HAP-1 (cell line): ENCODE measurements around the gene C21orf58.

Source experiments
- DNase-seq, 2 experiments: peaks; one replicate each; pipeline ENCODE4 v3.0.0-alpha.2; 2016 to 2020; ENCODE audit warnings: low spot score in 2 of 2
- H3K27me3 ChIP-seq: fragments of 250-450 bp; sonication (Bioruptor Pico); 2 replicates; pipeline ENCODE4 v1.5.1; 2020; ENCODE audit warnings: low read depth, mild to moderate bottlenecking, moderate library complexity
- H3K36me3 ChIP-seq: fragments of 250-450 bp; sonication (Bioruptor Pico); replicated peaks from 2 replicates; pipeline ENCODE4 v1.5.1; 2020; ENCODE audit warnings: mild to moderate bottlenecking
- H3K4me1 ChIP-seq: fragments of 250-450 bp; sonication (Bioruptor Pico); 2 replicates; pipeline ENCODE4 v1.5.1; 2020; ENCODE audit warnings: mild to moderate bottlenecking
- H3K4me3 ChIP-seq: fragments of 250-450 bp; sonication (Bioruptor Pico); 2 replicates; pipeline ENCODE4 v1.5.1; 2020; ENCODE audit warnings: mild to moderate bottlenecking, moderate library complexity
- H3K9me3 ChIP-seq: fragments of 250-450 bp; sonication (Bioruptor Pico); 2 replicates; pipeline ENCODE4 v1.5.1; 2020; ENCODE audit warnings: mild to moderate bottlenecking, moderate library complexity
- in situ Hi-C: fragments of 300-500 bp; cut with MboI; formaldehyde crosslinking; loops from 3 replicates; pipeline ENCODE4 v1.14.3; 2020; ENCODE audit warnings: low sequenced_read_pairs, inconsistent platforms, mixed read lengths

Gene C21orf58

DNA sequence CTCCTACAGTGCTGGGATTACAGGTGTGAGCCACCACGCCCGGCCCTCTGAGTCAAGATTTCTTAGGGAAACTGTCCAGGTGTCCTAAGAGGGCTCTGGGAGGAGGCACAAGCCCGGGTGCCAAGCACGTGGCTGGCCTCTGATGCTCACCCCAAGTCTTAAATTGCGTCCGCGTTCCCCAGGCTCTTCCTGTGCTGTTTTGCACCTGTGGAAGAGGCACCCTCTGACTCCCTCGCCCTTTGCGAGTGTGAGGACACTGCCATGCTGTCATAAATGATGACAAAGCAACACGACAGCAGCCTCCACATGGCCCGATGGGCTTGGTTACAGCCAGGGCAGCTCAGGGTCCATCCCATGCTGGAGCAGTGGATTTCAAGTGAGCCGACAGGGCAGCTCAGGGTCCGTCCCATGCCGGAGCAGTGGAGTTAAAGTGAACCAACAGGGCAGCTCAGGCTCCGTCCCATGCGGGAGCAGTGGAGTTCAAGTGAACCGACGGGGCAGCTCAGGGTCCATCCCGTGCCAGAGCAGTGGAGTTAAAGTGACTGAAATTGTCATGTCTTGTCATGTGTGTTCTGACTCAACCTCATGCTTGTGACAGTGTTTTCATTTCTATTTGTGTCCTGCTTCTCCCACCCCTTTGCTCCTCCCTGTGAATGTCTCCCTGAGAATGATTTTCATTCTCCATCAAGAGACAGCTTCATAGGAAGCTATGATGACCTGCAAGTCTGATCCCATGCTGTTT lies 34.2 kb upstream of the C21orf58 start:
- no peaks in the 10 kb centered on the region for H3K9me3 ChIP-seq
- no peak overlapping the region for H3K4me3 ChIP-seq
- H3K4me1 ChIP-seq: no peaks in the 10 kb centered on the region
- H3K27me3 ChIP-seq: no peaks in the 10 kb centered on the region
- in situ Hi-C loops: no loop called here
- no peak for DNase-seq
- H3K36me3 ChIP-seq: peaks cover 57% of the 10 kb centered on the region

DNA sequence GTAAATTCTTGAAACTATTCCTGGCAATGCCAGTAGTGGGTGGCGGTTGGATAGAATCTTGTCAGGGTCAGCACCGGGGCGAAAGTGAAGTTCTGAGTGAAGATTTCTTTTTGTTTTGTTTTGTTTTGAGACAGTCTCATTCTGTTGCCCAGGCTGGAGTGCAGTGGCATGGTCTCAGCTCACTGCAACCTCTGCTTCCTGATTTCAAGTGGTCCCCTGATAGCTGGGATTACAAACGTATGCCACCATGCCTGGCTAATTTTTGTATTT lies 33.6 kb upstream of the C21orf58 start:
- in situ Hi-C loops: no loop called here
- no peak for DNase-seq
- no peaks in the 10 kb centered on the region for H3K9me3 ChIP-seq
- no peak overlapping the region for H3K4me3 ChIP-seq
- no peaks in the 10 kb centered on the region for H3K27me3 ChIP-seq
- H3K4me1 ChIP-seq: no peaks in the 10 kb centered on the region
- peaks cover 61% of the 10 kb centered on the region for H3K36me3 ChIP-seq

DNA sequence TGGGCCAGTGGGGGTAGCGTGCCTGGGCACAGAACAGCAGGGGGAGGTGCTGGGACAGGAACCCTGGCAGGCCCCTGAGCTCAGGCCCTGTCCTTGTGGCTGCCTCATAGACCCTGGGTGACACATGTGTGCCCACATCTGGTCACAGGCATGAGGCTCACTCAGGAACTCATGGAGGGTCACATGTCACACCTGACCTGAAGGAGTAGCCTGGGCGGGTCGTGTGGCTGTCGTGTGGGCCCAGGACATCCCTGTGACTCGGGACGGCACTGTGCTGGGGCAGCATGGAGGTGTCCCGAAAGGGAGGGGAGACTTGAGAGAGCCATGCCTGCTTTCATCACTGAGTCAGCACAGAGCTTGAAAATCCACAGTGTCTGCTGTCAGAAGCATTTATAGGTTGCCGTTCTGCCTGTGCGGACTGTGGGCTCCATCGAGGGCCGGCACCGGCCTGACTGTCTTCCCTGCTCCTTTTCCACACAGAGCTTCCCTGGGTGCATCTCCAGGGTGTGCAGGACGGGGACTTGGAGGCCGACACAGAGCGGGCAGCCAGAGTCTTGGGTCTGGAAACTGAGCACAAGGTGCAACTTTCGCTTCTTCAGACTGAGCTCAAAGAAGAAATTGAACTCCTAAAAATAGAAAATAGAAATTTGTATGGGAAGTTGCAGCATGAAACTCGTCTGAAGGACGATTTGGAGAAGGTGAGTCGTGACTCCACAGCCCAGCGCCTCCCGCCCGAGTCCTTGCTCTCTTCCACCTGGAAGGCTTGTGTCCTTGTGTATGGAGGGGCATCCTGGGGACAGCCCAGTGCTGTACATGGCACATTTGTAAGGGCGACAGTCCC lies 33.0 kb upstream of the C21orf58 start:
- in situ Hi-C loops: no loop called here
- no peak overlapping the region for H3K4me3 ChIP-seq
- no peaks in the 10 kb centered on the region for H3K4me1 ChIP-seq
- H3K9me3 ChIP-seq: no peaks in the 10 kb centered on the region
- peaks cover 62% of the 10 kb centered on the region for H3K36me3 ChIP-seq
- no peaks in the 10 kb centered on the region for H3K27me3 ChIP-seq
- DNase-seq: no peak

DNA sequence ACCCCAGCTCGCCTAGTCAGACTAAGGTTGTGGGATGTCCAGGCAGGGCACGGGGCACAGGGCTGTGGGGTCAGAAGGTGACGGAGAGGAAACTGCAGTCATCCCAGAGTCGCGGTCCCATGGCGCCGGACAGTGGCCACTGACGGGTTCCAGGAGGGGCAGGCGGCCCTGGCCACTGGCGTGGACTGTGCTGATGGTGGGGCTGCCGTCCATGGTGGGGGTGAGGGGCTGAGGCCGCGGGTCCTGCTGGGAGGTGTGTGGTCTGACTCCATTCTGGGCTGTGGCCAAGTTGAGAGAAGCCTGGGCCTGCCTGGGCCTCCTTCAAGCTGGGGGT lies 32.3 kb upstream of the C21orf58 start:
- no peak for DNase-seq
- peaks cover 59% of the 10 kb centered on the region for H3K36me3 ChIP-seq
- no peak overlapping the region for H3K4me3 ChIP-seq
- H3K9me3 ChIP-seq: no peaks in the 10 kb centered on the region
- no peaks in the 10 kb centered on the region for H3K4me1 ChIP-seq
- no peaks in the 10 kb centered on the region for H3K27me3 ChIP-seq
- in situ Hi-C loops: no loop called here

DNA sequence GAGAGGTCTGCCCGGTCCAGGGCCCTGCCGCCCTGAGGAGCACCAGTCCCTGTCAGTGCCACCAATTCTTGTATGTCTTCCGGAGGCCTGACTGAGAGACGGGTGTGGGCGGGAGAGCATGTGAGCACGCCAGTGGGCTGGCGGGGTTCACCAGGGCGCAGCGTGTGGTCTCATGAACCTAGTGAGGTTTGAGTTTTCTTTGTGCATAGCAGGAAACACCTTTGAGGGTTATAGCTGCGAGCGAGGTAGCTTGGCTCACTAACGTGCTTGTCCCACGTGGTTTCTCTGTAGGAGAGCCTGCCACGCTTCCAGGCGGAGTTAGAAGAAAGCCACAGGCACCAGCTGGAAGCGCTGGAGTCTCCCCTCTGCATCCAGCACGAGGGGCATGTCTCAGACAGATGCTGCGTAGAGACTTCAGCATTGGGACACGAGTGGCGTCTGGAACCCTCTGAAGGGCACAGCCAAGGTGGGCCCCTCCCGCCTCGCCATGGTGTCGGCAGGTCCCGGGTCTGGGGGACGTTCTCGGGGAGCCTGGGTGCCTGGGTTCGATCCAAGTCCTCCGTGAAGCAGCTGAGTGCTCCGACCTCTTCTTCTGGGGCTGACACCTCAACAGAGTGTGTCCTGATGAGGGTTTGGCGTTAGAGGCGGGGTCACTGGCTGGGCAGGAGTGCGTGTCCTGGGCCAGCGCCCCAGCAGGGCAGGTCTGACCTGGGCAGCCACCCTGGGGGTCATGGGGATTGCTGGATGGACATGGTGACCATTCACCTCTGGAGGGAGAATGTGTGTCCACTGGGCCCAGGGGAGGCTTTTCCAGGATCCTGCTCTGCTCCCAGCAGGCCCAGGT lies 31.7 kb upstream of the C21orf58 start:
- H3K9me3 ChIP-seq: no peaks in the 10 kb centered on the region
- H3K4me3 ChIP-seq: no peak overlapping the region
- peaks cover 60% of the 10 kb centered on the region for H3K36me3 ChIP-seq
- no peaks in the 10 kb centered on the region for H3K27me3 ChIP-seq
- in situ Hi-C loops: no loop called here
- no peaks in the 10 kb centered on the region for H3K4me1 ChIP-seq
- DNase-seq: no peak

DNA sequence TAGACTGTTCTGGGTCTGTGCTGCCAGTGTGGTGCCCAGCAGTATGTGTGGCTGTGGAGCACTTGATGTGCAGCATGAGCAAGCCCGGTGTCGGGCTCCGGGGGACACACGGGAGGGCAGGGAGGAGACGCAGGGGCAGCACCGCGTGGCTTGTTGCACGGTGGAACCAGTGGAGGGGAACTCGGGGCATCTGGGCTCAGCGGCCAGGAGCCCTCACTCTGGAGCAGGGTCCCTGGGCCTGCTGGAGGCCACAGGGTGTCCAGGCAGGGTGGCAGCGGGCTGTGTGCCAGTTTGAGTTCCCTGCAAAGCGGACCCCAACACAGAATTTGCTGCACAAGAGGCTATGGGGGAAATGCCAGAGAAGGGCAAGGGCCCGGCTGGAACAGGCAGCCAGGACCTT lies 30.8 kb upstream of the C21orf58 start:
- Histone ChIP-seq H3K36me3 (peaks cover 69% of the 10 kb centered on the region), H3K4me3 (no peak overlapping the region), H3K4me1 (no peaks in the 10 kb centered on the region), H3K27me3 (no peaks in the 10 kb centered on the region), H3K9me3 (no peaks in the 10 kb centered on the region)
- in situ Hi-C loops: no loop called here
- DNase-seq: no peak

DNA sequence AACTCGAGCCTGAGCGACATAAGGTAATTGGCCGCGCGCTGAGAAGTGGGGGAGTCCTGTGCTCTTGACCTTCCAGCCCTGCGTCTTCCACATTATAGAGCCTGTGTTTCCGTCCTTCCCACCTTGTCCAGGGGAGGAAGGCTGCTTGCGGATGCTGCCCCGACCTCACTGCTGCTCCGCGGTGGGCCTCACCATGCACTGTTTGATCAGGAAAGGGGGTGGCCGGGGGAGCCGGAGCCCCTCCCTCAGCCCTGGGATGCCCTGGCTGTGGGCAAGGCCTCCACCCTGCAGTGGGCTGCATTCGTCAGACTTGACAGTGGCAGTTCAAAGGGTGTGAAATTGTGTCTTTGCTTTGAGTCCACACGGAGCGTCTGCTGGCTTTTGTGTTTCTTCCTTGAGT lies 30.4 kb upstream of the C21orf58 start:
- H3K4me1 ChIP-seq: no peaks in the 10 kb centered on the region
- no peak for DNase-seq
- in situ Hi-C loops: no loop called here
- H3K4me3 ChIP-seq: no peak overlapping the region
- peaks cover 73% of the 10 kb centered on the region for H3K36me3 ChIP-seq
- no peaks in the 10 kb centered on the region for H3K9me3 ChIP-seq
- H3K27me3 ChIP-seq: no peaks in the 10 kb centered on the region

DNA sequence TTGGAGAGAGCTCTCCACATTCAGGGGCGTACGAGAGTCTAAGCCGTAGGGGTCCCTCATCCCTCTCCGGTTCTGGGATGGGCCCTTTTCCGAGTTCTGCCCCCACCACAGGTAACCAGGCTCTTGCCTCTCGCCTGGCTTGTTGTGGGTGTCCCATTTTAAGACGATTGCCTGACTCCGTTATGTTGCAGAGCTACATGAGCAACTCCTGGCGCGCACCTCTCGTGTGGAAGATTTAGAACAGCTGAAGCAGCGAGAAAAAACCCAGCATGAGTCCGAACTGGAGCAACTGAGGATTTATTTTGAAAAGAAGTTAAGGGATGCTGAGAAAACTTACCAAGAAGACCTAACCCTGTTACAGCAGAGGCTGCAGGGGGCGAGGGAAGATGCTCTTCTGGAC lies 29.2 kb upstream of the C21orf58 start:
- Histone ChIP-seq H3K9me3 (no peaks in the 10 kb centered on the region), H3K4me3 (no peak overlapping the region), H3K4me1 (no peaks in the 10 kb centered on the region), H3K36me3 (peaks cover 74% of the 10 kb centered on the region), H3K27me3 (no peaks in the 10 kb centered on the region)
- in situ Hi-C loops: no loop called here
- DNase-seq: no peak

DNA sequence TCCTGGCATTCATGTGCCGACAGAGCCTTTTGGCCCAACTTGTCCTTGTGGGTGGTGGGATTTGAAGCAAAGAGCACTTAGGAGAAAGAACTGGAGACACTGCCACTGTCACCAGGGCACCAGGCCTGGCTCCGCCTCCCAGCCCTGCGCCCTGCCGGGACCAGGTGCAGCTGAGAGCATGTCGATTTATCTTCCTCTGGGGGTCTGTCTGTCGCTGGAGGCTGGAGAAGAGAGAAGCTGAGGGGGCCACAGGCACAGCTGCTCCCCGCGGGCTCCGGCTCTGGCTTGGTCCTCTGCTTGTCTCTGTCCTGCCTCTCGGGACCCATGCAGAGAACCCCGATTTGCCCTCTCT lies 28.5 kb upstream of the C21orf58 start:
- H3K4me3 ChIP-seq: no peak overlapping the region
- H3K4me1 ChIP-seq: no peaks in the 10 kb centered on the region
- DNase-seq: no peak
- peaks cover 77% of the 10 kb centered on the region for H3K36me3 ChIP-seq
- no peaks in the 10 kb centered on the region for H3K27me3 ChIP-seq
- no peaks in the 10 kb centered on the region for H3K9me3 ChIP-seq
- in situ Hi-C loops: no loop called here

DNA sequence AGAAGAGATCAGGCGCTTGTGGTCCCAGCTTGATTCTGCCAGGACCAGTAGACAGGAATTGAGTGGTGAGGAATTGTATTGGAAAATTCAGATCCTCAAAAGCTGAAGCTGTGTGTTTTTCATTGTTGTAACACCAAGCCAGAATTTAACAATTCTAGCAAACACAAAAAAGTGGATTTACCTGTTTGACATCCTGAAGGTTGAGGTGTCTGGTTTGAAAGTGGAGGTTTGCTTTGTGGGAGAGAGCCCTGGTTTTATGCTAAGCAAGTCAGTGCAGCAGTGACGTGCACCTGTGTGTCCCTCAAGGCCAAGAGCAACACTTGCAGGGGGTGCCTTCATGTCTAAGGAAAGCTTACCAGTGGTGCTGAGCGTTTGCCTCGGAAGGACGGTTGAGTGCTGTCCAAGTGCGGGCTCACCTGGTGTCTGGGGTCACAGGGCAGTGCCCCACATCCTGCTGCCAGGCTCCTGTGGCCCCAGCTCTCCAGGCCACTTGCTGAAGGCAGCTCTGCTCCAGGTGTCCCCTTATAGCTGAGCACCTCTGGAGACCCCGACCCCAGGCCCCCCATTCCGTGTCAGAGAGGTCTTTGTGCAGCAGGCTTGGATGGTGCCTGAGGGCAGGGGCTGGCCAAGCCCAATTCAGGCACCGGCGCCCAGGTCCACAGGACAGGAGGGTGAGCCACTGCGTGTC lies 27.9 kb upstream of the C21orf58 start:
- no peaks in the 10 kb centered on the region for H3K9me3 ChIP-seq
- H3K4me3 ChIP-seq: no peak overlapping the region
- H3K27me3 ChIP-seq: no peaks in the 10 kb centered on the region
- no peaks in the 10 kb centered on the region for H3K4me1 ChIP-seq
- in situ Hi-C loops: no loop called here
- peaks cover 77% of the 10 kb centered on the region for H3K36me3 ChIP-seq
- DNase-seq: no peak

DNA sequence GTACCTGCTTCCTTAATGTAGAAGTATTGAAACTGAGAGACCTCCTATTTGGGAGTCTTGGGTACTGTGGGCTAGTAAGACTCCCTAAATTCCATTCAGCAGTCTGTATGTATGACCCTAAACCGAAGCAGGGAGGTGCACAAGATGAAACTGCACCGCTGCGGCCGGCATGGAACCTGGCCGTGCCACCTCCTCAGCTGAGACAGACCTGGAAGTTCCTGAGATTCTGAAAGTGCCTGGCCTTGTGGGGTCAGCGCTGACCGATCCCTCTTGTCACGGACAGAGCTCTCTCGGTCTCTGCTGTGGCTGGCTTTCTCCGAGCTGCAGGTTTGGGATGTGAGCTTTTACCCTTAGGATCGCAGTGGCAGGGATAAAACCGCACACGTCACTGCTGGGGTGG lies 27.3 kb upstream of the C21orf58 start:
- DNase-seq: no peak
- Histone ChIP-seq H3K9me3 (no peaks in the 10 kb centered on the region), H3K4me3 (no peak overlapping the region), H3K4me1 (no peaks in the 10 kb centered on the region), H3K36me3 (peaks cover 79% of the 10 kb centered on the region), H3K27me3 (no peaks in the 10 kb centered on the region)
- in situ Hi-C loops: no loop called here

DNA sequence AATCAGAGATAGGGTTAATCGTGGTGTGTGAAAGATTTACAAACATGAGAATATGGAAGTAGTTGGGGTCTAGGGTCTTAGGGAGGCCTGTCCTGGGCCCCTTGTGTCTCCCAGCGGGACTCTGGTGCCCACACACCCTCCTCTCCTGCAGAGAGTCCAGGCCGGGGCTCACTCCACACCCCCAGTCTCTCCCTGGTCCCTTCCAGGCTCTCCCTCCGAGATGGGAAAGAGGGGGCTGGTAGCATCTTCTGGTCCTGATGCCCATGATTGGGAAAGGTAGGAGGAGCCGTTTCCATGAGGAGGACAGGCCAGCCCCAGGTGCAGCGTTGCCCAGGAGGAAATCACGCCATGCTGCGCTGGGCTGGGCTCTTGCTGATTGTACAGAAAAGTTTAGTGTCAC lies 26.9 kb upstream of the C21orf58 start:
- H3K4me3 ChIP-seq: no peak overlapping the region
- H3K9me3 ChIP-seq: no peaks in the 10 kb centered on the region
- H3K4me1 ChIP-seq: no peaks in the 10 kb centered on the region
- in situ Hi-C loops: no loop called here
- peaks cover 79% of the 10 kb centered on the region for H3K36me3 ChIP-seq
- DNase-seq: no peak
- no peaks in the 10 kb centered on the region for H3K27me3 ChIP-seq

DNA sequence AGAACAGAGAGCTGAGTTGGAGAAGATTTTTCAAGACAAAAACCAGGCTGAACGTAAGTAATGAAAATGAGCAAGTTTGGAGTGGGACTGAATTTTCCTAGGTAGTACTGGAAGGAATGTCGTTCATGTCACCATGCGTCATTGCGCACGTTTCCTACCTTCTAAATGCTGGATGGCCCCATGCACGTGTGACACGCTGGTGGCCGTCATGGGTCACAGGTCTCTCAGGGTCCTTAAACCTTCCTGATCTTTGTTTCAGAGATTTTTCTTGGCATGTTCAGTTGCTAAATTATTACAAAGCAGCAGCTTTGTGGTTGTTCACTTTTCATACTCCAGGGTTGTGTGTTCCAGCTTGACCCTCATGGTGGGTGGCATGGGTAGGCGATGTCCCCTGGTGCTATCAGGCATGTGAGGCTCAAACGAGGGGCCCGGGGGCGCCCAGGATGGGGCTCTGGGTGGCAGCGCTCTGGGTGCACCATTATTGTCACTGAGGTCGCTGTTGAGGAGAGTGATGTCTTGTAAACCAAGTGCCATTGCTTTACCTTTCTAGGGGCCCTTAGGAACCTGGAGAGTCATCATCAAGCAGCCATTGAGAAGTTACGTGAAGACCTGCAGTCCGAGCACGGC lies 25.6 kb upstream of the C21orf58 start:
- Histone ChIP-seq H3K4me1 (no peaks in the 10 kb centered on the region), H3K9me3 (no peaks in the 10 kb centered on the region), H3K36me3 (peaks cover 72% of the 10 kb centered on the region), H3K27me3 (no peaks in the 10 kb centered on the region), H3K4me3 (no peak overlapping the region)
- DNase-seq: no peak
- in situ Hi-C loops: no loop called here
